Calu3 (cell line): Measurements from ENCODE around the gene GUCY2D. TPM values are rescaled to one million over a fixed set of nuclear protein-coding genes. Genes with fewer than 3 reads are reported as not detected.

Source experiments
- BruUV-seq: library from RNA; stranded (reverse); fragments of 400-500 nt; replicated peaks from 2 replicates; lab custom pipeline; 2021; lab: Mats Ljungman, UMichigan
- CTCF ChIA-PET: fragments of 300-600 bp; sonication (Branson Sonifier 250); formaldehyde crosslinking; loops from one replicate; lab custom pipeline; 2022; ENCODE audit warnings: antibody characterized with exemption; lab: Charles Lee
- DNase-seq: peaks from one replicate; pipeline ENCODE4 v3.0.0; 2022
- H3K27ac Mint-ChIP-seq: one replicate; pipeline ENCODE4 v1.8.0; 2022; ENCODE audit warnings: mixed read lengths; ENCODE audit not compliant: unreplicated experiment
- H3K27me3 Mint-ChIP-seq: one replicate; pipeline ENCODE4 v1.8.0; 2022; ENCODE audit warnings: mixed read lengths; ENCODE audit not compliant: unreplicated experiment
- H3K36me3 Mint-ChIP-seq: one replicate; pipeline ENCODE4 v1.8.0; 2022; ENCODE audit warnings: mild to moderate bottlenecking, moderate library complexity, mixed read lengths; ENCODE audit not compliant: insufficient read depth, unreplicated experiment
- H3K4me1 Mint-ChIP-seq: one replicate; pipeline ENCODE4 v1.8.0; 2022; ENCODE audit warnings: mild to moderate bottlenecking, low read depth, mixed read lengths; ENCODE audit not compliant: unreplicated experiment
- H3K4me3 Mint-ChIP-seq: one replicate; pipeline ENCODE4 v1.8.0; 2022; ENCODE audit warnings: mild to moderate bottlenecking, low read depth, moderate library complexity, mixed read lengths; ENCODE audit not compliant: unreplicated experiment
- H3K9me3 Mint-ChIP-seq: one replicate; pipeline ENCODE4 v1.8.0; 2022; ENCODE audit warnings: low read depth, mixed read lengths; ENCODE audit not compliant: unreplicated experiment
- intact Hi-C: fragments of 100-400 bp; cut with micrococcal nuclease; formaldehyde crosslinking; loops from one replicate; pipeline ENCODE4 v1.10.0; 2022; ENCODE audit not compliant: unreplicated experiment
- total RNA-seq: library from RNA; stranded (reverse); gene quantifications from 2 replicates; pipeline ENCODE4 v1.2.3, GENCODE V29; 2022
- TF ChIP-seq, protein P1 (sequence below): fragments of 200-600 bp; IDR thresholded peaks from one replicate; pipeline ENCODE4 v1.8.0; 2022; ENCODE audit warnings: antibody characterized with exemption; ENCODE audit not compliant: unreplicated experiment

GUCY2D gene
- total RNA-seq, 1 experiment from 2014 or later, result not detected

DNA sequence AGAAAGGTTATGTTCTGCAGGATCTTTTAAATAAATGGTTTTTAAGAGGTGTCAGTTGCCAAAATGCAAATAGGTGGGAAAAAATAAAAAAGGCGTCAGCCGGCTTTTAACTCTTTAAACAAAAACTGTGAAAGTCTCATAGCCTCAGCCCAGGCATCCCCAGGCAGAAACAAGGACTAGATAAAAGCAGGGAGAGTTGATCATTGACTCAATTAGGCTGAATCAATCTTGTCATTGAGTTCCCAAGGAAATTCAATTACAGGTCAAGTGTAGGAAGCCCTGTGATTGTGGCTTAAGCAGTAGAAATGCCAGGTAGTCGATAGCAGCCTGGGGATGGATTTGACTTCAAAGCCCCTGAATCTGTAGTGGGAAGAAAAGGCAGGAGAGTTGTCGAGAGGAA, 30.8 kb upstream of the GUCY2D start:
- Mint-ChIP-seq H3K4me3 (no peak overlapping the region), H3K27ac (no peak overlapping the region), H3K27me3 (peaks cover 15% of the 10 kb centered on the region), H3K9me3 (peaks cover 4% of the 10 kb centered on the region), H3K36me3 (no peaks in the 10 kb centered on the region), H3K4me1 (no peaks in the 10 kb centered on the region)
- CTCF ChIA-PET, result interaction anchor here (0.5 kb wide), 1 partner anchor 25 kb away, joined by 4 read pairs; no protein-coding TSS in a partner anchor
- TF ChIP-seq, protein P1, sequence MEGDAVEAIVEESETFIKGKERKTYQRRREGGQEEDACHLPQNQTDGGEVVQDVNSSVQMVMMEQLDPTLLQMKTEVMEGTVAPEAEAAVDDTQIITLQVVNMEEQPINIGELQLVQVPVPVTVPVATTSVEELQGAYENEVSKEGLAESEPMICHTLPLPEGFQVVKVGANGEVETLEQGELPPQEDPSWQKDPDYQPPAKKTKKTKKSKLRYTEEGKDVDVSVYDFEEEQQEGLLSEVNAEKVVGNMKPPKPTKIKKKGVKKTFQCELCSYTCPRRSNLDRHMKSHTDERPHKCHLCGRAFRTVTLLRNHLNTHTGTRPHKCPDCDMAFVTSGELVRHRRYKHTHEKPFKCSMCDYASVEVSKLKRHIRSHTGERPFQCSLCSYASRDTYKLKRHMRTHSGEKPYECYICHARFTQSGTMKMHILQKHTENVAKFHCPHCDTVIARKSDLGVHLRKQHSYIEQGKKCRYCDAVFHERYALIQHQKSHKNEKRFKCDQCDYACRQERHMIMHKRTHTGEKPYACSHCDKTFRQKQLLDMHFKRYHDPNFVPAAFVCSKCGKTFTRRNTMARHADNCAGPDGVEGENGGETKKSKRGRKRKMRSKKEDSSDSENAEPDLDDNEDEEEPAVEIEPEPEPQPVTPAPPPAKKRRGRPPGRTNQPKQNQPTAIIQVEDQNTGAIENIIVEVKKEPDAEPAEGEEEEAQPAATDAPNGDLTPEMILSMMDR, result no peak
- no TSS peak for BruUV-seq
- no peak for DNase-seq
- intact Hi-C loops, result no loop called here

DNA sequence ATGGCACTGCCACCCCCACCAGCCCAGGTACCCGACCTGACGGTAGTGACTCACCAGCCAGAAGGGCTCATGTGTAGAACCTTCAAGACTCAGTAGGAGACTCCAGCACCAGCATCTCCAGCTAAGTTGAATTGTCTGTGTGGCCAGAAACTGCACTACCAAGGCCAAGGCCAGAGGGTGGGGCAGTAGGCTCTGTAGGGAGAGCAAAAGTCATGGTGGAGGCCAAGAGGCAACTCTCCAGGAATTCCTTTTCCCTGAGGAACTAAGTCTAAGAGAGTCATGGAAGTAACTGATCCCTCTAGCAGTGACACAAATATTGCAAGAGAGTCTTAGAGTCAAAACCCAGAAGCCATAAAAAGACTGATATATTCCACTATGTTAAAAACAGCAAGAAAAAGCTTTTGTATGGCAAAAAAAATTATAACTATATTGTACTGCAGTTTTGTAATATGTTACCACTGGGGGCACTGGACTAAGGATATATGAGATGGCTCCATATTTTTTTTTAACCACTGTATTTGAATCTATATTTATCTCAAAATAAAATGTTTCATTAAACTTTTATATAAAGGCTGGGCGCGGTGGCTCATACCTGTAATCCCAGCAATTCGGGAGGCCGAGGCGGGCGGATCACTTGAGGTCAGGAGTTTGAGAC, 30.2 kb upstream of the GUCY2D start:
- TF ChIP-seq, protein P1, result no peak
- Mint-ChIP-seq H3K27me3 (peaks cover 21% of the 10 kb centered on the region), H3K27ac (no peak overlapping the region), H3K9me3 (peaks cover 4% of the 10 kb centered on the region), H3K4me1 (no peaks in the 10 kb centered on the region), H3K4me3 (no peak overlapping the region), H3K36me3 (no peaks in the 10 kb centered on the region)
- CTCF ChIA-PET, result no interaction called here
- BruUV-seq, result no TSS peak
- intact Hi-C loops, result no loop called here
- no peak for DNase-seq

DNA sequence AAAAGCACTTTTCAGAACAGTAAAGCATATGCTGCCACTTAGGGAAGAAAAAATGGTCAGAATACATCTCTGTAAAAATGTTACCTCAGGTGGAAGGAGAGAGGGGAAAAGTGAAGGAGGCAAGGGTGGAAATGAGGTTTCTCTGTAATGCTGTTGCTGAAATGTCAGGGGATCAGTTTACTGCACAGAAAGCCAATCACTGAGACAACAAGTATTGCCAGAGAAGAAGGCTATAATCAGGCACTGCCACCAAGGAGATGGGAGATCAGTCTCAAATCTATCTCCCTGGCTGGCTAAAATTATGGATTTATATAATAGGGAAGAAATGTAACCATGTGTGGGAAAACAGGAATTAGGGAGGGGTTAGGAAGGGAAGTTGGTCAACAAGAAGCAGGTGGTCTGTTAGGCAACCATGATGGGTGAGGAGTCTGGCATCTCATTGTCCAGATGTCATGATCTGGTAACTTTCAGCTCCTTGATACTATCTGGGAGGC, 27.7 kb upstream of the GUCY2D start:
- CTCF ChIA-PET, result no interaction called here
- no TSS peak for BruUV-seq
- no peak for DNase-seq
- Mint-ChIP-seq H3K36me3 (no peaks in the 10 kb centered on the region), H3K27me3 (peaks cover 27% of the 10 kb centered on the region), H3K4me1 (no peaks in the 10 kb centered on the region), H3K4me3 (no peak overlapping the region), H3K27ac (no peak overlapping the region), H3K9me3 (peaks cover 4% of the 10 kb centered on the region)
- TF ChIP-seq, protein P1, result no peak
- intact Hi-C loops, result no loop called here

DNA sequence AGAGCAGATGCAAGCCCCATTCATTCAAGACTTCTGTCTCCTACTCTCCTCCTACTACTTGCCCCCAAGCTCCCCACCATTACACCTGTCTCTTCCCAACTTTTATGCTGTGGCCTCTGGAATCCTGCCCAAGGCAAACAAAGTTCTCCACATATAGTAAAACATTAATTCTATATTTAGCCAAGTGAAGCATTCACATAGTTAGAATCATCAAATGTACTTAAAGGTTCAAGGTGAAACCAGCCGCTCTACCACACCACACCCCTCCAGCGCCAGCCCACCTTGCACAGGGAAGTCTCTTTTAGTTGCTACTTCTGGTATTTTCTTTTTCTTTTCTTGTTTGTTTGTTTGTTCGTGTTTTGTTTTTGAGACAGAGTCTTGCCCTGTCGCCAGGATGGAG, 25.4 kb upstream of the GUCY2D start:
- intact Hi-C loops, result no loop called here

More for the DNA sequence above, 25.4 kb upstream of the GUCY2D start:
- Mint-ChIP-seq H3K4me3 (no peak overlapping the region), H3K27ac (no peak overlapping the region), H3K4me1 (peaks cover 4% of the 10 kb centered on the region), H3K27me3 (peaks cover 18% of the 10 kb centered on the region), H3K36me3 (no peaks in the 10 kb centered on the region), H3K9me3 (peaks cover 4% of the 10 kb centered on the region)
- no TSS peak for BruUV-seq
- no peak for DNase-seq
- TF ChIP-seq, protein P1, result no peak
- CTCF ChIA-PET, result no interaction called here
